NCI-H1092 treated with DMSO at 0.1 percent for 48 hours (cell line): ENCODE data around the gene LIMS1.
"Not testable (repeated sequence)": the region's sequence is repeated elsewhere in the genome, so short reads cannot be mapped to it uniquely, and the experiment has no call there.

ENCODE experiments used
- DNase-seq: peaks from one replicate; lab custom pipeline; 2025; lab: John Stamatoyannopoulos, UW

LIMS1 gene, protein sequence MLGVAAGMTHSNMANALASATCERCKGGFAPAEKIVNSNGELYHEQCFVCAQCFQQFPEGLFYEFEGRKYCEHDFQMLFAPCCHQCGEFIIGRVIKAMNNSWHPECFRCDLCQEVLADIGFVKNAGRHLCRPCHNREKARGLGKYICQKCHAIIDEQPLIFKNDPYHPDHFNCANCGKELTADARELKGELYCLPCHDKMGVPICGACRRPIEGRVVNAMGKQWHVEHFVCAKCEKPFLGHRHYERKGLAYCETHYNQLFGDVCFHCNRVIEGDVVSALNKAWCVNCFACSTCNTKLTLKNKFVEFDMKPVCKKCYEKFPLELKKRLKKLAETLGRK

GRCh38 chr2:108533832-108534583, at the start of gene LIMS1:
TSS of gene LIMS1 (plus strand) at chr2:108534470. CDS start at chr2:108534563, 93 bp downstream.
- peak; percentile 73 for DNase-seq

- DNase-seq, result no peak
Measured at GRCh38 chr2:108485253-108485652, 49.0 kb upstream of the LIMS1 start.

DNA sequence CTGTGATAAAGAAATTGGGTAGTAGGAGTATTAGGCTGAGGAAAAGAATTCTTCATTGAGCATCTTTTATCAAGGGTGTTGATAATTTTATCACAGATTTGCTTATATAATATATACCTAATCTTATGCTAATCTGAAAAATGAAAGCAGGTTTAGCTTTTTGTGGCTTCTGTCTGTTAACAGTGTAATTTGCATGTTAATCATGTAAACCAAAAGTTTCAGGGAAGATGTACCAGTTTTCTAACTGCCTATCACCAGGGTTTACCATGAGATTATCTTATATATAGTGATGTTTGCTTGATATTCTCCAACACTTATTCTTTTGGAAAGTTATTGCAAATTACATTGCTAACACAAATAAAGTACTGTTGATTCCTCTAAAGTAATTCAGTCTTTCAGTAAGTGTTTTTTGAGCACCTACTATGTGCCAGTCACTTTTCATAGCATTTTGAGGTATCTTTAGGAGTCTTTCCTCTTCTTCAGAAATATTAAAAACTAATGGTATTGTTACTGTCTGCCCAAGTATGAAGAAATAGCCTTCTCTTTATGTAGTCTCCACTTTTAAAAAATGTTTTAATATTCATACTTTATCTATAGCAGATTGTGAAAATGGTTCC, 43.7 kb upstream of the LIMS1 start:
- DNase-seq, result no peak

- DNase-seq, result no peak
Measured at GRCh38 chr2:108491848-108492247, 42.4 kb upstream of the LIMS1 start.

DNA sequence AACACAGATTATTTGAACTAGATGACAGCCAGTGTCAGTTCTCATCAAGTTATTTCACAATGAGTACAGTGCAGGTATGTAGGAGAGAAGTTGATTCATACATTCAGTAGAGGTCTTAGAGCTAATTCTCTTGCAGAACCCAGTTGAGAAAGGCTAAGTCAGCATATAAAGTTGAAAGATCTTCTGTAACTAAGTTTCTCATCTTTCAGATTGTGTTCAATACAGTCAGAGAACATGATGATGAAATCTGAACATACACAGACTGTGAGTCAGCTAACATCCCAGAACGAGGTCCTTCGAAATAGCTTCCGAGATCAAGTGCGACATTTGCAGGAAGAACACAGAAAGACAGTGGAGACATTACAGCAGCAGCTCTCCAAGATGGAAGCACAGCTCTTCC, 41.9 kb upstream of the LIMS1 start:
- DNase-seq, result no peak

DNA sequence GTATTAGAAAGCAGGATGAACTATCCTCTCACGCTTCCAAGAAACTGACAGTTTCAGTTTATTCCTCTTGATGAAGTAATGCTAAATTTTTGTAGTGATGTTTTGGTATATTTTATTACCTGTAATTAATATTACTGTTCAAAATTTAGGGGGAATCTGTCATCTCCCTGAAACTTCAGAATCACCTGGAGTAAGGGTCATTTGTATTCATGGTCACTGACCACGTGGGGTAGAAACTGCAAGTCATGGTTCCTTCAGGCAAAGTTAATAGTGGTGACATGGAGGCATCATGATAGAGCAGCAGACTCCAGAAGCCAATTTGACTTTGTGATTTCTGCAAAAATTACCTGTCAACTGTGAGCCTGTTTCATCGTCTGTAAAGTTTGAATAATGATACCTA, 38.1 kb upstream of the LIMS1 start:
- not testable (repeated sequence) for DNase-seq

GRCh38 chr2:108507620-108508019, 26.6 kb upstream of the LIMS1 start:
- DNase-seq, result not testable (repeated sequence)

DNA sequence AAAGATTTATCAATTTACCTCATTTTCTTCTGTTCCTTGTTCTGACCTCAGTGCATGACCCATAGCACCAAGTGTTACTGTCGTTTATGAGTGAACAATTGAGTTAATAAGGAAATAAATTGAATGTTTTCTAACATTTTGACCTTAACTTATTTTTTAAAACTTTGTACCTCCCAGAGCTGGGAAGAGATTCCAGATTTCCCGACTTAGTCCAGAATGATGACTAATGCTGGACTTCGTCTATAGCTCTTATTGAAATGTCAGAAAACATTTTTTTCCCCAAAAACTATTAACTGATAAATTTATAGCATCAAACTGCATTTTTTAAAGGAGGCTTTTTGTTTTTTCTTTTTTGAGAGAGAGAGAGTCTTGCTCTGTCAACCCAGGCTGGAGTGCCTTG, 21.8 kb upstream of the LIMS1 start:
- DNase-seq, result not testable (repeated sequence)

DNA sequence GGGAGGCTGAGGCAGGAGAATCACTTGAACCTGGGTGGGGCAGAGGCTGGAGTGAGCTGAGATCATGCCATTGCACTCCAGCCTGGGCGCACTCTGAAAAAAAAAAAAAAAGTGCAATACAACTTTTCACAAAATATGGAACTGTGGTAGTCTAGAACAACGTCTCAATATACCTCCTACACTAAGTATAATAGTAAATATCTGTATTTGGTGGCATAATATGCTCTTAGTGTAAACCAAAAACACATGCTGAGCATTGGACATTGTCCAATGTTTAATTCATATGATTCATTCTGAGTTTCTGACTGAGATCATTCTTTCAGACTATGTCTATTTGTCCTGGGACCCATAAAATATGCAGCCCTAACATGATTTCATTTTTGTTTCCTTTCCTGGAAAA, 19.8 kb upstream of the LIMS1 start:
- DNase-seq, result not testable (repeated sequence)

DNA sequence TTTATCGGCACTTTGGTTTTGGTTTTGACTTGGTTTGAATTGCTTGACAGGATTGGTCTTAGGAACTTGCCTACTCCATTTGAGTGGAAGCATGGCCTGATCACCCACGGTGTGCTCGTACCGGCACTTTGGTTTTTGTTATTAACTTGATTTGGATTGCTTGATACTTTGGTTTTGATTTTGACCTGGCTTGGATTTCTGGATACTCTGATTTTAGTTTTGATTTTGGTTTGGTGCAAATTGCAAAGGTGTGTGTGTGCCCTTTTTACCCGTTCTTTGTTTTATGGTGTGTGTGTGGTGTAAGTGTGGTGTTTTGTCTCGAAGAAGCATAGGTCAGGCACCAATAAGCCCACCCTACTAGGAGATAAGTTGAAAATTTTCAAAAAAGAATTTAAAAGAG, 9.6 kb upstream of the LIMS1 start:
- not testable (repeated sequence) for DNase-seq

DNA sequence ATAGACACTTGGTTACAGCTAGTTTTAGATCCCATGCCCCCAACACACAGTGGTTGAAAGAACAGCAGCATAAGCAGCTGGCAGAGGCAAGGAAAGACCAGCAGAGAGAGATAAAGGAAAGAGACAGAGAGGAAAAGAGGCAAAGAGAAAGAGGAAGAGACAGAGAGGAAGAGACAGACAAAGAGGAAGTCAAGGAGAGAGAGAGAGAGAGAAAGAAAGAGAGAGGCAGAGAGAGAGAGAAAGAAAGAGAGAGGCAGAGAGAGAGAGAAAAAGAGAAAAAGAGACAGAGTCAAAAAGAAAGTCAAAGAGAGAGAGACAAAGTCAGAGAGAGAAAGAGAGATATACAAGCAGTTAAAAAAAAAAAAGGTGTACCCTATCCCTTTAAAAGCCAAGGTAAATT, 9.0 kb upstream of the LIMS1 start:
- DNase-seq, result not testable (repeated sequence)

DNA sequence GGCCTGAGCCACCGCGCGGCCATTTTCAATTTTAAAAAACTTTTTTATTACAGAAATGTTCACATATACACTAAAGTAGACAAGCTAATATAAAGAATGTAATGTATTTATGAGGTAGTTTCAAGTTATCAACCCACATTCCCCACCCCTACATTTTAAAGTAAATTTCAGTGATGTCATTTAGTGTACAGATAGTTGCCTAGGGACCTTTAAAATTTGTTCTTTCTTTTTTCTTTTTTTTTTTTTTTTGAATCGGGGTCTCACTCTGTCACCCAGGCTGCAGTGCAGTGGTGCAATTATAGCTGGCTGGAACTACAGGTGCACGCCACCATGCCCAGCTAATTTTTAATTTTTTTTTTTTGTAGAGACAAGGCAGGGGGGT, 2.6 kb upstream of the LIMS1 start:
- no peak for DNase-seq

DNA sequence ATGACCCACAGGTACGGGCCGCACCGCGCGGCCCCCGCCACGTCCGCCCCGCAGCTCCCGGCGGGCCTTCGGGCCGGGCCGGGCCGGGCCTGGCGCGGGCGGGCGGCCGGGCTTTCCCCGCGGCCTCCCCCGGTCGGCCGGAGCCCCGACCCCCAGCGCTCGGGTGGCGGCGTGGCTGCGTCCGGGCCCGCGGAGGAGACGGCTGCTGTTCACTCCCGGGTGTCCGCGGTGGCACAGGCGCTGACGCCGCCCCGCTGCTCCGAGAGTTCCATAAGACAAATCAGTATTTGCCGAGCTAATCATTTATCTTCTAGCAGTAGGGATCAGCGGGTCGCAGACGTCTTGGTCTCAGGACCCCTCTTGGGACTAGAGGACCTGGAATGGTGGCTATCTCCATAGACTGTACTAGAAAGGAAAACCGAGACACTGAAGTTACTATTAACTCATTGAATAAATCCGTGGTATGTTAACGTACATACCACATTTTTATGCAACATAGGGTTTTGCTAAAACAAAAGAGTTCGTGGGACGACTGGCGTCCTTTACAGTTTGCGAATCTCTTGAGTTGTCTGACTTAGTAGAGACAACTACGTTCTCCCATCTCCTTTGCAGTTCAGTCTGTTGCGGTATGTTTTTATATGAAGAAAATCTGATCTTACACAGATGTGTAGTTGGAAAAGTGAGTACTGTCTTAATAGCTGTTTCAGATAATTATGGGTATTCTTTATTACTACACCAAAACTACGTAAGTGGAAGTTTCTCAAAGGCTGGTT, 500 bp downstream of the LIMS1 start:
- DNase-seq, result peak; percentile 28

GRCh38 chr2:108535357-108535631, 1.0 kb downstream of the LIMS1 start:
- no peak for DNase-seq

DNA sequence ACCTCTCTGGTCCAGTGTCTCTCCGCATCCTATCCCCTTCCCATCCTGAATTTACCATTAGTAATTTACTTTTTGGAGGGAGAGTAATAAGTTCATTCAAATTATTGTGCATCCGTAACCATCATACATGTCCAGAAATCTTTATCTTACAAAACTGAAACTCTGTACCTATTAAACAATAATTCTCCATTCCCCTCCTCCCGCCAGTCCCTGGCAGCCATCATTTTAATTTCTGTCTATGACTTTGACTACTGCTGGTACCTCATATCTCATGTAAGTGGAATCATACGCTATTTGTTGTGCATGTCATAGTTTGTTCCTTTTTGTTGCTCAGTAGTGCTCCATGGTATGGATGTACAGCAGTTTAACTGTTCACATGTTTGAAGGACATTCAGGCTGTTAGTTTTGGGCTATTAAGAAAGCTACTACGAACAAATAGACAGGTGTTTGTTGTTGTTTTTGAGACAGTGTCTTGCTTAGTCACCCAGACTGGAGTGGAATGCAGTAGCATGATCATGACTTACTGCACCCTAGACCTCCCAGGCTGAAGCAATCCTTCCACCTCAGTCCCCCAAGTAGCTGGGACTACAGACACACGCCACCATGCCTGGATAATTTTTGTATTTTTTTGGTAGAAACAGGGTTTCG, 2.0 kb downstream of the LIMS1 start:
- DNase-seq, result no peak

GRCh38 chr2:108536911-108537310, 2.6 kb downstream of the LIMS1 start:
- DNase-seq, result no peak

- no peak for DNase-seq
Measured at GRCh38 chr2:108538000-108538625, 3.8 kb downstream of the LIMS1 start.

DNA sequence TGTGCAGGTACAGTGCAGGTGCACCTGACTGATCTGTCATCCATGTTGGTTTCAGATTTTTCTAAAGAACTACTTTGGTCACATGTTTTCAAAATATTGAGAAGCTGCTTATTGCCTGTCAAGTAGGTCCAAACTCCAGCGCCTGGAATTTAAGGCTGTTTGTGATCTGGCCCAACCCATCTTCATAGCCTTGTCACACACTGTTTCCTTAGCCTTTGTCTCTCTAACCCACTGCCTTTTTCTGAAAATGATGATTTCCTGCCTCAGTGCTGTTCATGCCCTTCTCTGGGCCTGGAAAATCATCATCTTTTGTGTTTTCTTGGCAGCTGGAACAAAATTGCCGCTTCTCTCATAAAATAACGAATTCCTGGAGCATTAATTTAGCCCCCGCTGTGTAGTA, 7.2 kb downstream of the LIMS1 start:
- no peak for DNase-seq

- DNase-seq, result no peak
Measured at GRCh38 chr2:108542071-108542470, 7.8 kb downstream of the LIMS1 start.

GRCh38 chr2:108547606-108548005, 13.3 kb downstream of the LIMS1 start:
- no peak for DNase-seq

DNA sequence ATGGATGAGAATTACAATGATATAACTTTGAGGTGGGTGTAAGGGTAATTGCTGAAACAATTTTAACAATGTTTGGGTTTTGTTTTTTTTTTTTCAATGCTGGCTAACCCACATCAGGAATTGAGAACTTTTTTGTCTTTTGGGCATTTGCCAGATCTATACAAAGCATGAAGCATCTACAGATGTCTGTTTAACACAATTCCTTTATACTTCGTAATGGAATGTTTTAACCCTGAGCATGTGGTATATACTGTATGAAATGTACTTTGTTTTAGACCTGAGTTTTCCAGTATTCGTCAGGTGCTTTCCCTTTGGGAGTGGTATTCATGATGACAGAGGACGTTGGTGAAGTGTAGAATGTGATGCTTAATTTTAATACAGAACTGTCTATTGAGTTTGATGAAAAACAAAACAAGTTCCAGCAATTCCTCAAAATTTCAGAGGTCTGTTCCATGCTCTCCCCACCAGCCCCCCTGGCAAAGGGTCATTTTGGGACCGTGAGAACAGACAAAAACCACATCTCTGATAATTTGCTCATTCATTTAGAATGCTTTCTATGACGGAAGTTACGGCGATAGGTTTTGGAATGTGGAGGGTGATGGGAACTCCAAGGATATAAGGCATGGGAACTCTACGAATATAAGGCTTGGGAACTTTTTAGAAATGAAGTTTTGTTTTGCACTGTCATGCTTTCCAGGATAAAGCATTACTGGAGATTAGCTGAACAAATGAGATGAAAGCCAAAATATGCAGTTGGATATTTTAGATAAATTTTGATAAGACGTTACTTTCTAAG, 14.1 kb downstream of the LIMS1 start:
- no peak for DNase-seq
